HUDEP-2 (cell line): ENCODE measurements around the gene TRIM14.
A peak's percentile ranks its signal among the peaks of the same experiment; 100 is the strongest.
"Not testable (repeated sequence)": the region's sequence is repeated elsewhere in the genome, so short reads cannot be mapped to it uniquely, and the experiment has no call there.

Experiments
- DNase-seq, 76 experiments: peaks; one replicate each; lab custom pipeline; 2025; ENCODE audit not compliant: unreplicated experiment in 76 of 76; lab: John Stamatoyannopoulos, UW

Gene TRIM14

GRCh38 chr9:98142925-98143481 is 24.0 kb upstream of the TRIM14 start:
- no peak for DNase-seq

GRCh38 chr9:98142182-98142907 is 23.3 kb upstream of the TRIM14 start:
- peak in 5 of 76 experiments; percentile 1 to 27 (median 18) for DNase-seq

GRCh38 chr9:98140503-98140902 is 21.5 kb upstream of the TRIM14 start:
- no peak for DNase-seq

- no peak for DNase-seq
Observed at GRCh38 chr9:98136489-98136888, 17.5 kb upstream of the TRIM14 start.

GRCh38 chr9:98135938-98136337 is 16.9 kb upstream of the TRIM14 start:
- no peak for DNase-seq

- no peak for DNase-seq
Observed at GRCh38 chr9:98135558-98135934, 16.5 kb upstream of the TRIM14 start.

- no peak for DNase-seq
Observed at GRCh38 chr9:98134702-98135557, 15.9 kb upstream of the TRIM14 start.

- no peak for DNase-seq
Observed at GRCh38 chr9:98132806-98133631, 14.0 kb upstream of the TRIM14 start.

- DNase-seq = no peak
Observed at GRCh38 chr9:98132158-98132557, 13.1 kb upstream of the TRIM14 start.

GRCh38 chr9:98130576-98131228 is 11.7 kb upstream of the TRIM14 start:
- no peak for DNase-seq

GRCh38 chr9:98130060-98130459 is 11.0 kb upstream of the TRIM14 start:
- not testable (repeated sequence) for DNase-seq

- no peak for DNase-seq
Observed at GRCh38 chr9:98129451-98129881, 10.4 kb upstream of the TRIM14 start.

GRCh38 chr9:98128316-98128715 is 9.3 kb upstream of the TRIM14 start:
- no peak for DNase-seq

GRCh38 chr9:98127226-98127625 is 8.2 kb upstream of the TRIM14 start:
- DNase-seq = no peak

- no peak for DNase-seq
Observed at GRCh38 chr9:98124637-98125426, 5.8 kb upstream of the TRIM14 start.

- DNase-seq = not testable (repeated sequence)
Observed at GRCh38 chr9:98124091-98124490, 5.1 kb upstream of the TRIM14 start.

- peak in 17 of 76 experiments; percentile 0 to 39 (median 14) for DNase-seq
Observed at GRCh38 chr9:98121058-98121457, 2.0 kb upstream of the TRIM14 start.

- no peak for DNase-seq
Observed at GRCh38 chr9:98120476-98120875, 1.5 kb upstream of the TRIM14 start.

GRCh38 chr9:98117984-98118639 is 910 bp downstream of the TRIM14 start:
- DNase-seq = peak in 48 of 76 experiments; percentile 6 to 56 (median 35)
